SK-N-SH (cell line): Measurements from ENCODE around the gene POLA1. TPM values are rescaled to one million over a fixed set of nuclear protein-coding genes. Genes with fewer than 3 reads are reported as not detected.

Source experiments
- CTCF ChIA-PET: fragments of 300-600, 350-600 bp; formaldehyde crosslinking; extraction: SDS; loops from one replicate; lab custom pipeline; 2021; lab: Yijun Ruan, JAX
- POLR2A ChIA-PET: fragments of 350-600 bp; sonication (Branson Sonifier 250); formaldehyde crosslinking; extraction: SDS; loops from one replicate; lab custom pipeline; 2020; ENCODE audit warnings: antibody characterized with exemption, inconsistent platforms; lab: Yijun Ruan, JAX
- DNase-seq: peaks from one replicate; pipeline ENCODE4 v3.0.0; 2012
- H2AFZ ChIP-seq: fragments of 200-600 bp; sonication (generic); 2 replicates; pipeline ENCODE4 v1.8.1; 2016; ENCODE audit warnings: antibody characterized with exemption, mild to moderate bottlenecking, low read depth
- H3F3A ChIP-seq: fragments of 200-600 bp; sonication (generic); replicated peaks from 2 replicates; pipeline ENCODE3; 2016; ENCODE audit warnings: antibody characterized with exemption, mild to moderate bottlenecking; ENCODE audit not compliant: insufficient read depth
- H3K27ac ChIP-seq, 2 experiments: fragments of 200-500 bp in 1 of 2; fragments of 200-600 bp in 1 of 2; sonication (Bioruptor generic) in 1 of 2; sonication (generic), shearing (Covaris generic) in 1 of 2; 2 replicates each; pipeline versions ENCODE4 v1.5.1 to v1.6.1; 2014 to 2016; ENCODE audit warnings: low read depth in 2 of 2, inconsistent platforms in 1 of 2, low read length in 1 of 2, mild to moderate bottlenecking in 1 of 2, mixed read lengths in 1 of 2
- H3K27me3 ChIP-seq: fragments of 200-600 bp; sonication (generic), shearing (Covaris generic); 2 replicates; pipeline ENCODE4 v1.6.1; 2016; ENCODE audit warnings: mixed run types; ENCODE audit not compliant: insufficient read depth
- H3K36me3 ChIP-seq, 2 experiments: fragments of 200-500 bp in 1 of 2; fragments of 200-600 bp in 1 of 2; sonication (Bioruptor generic) in 1 of 2; sonication (generic) in 1 of 2; replicated peaks in 1 of 2; 2 replicates each; pipeline versions ENCODE3 to v1.5.1; 2014 to 2016; ENCODE audit warnings: low read length in 1 of 2, mild to moderate bottlenecking in 1 of 2; ENCODE audit not compliant: insufficient read depth in 2 of 2, control insufficient read depth in 1 of 2
- H3K4me1 ChIP-seq, 2 experiments: fragments of 200-500 bp in 1 of 2; fragments of 200-600 bp in 1 of 2; sonication (Bioruptor generic) in 1 of 2; sonication (generic), shearing (Covaris generic) in 1 of 2; 2 replicates each; pipeline versions ENCODE4 v1.5.1 to v1.6.1; 2014 to 2016; ENCODE audit warnings: low read depth in 1 of 2, low read length in 1 of 2, mixed run types in 1 of 2; ENCODE audit not compliant: insufficient read depth in 2 of 2, control insufficient read depth in 1 of 2
- H3K4me2 ChIP-seq: fragments of 200-600 bp; sonication (generic), shearing (Covaris generic); 2 replicates; pipeline ENCODE4 v1.6.1; 2017; ENCODE audit warnings: mixed run types
- H3K4me3 ChIP-seq, 2 experiments: fragments of 200-500 bp in 1 of 2; fragments of 200-600 bp in 1 of 2; sonication (Bioruptor generic) in 1 of 2; sonication (generic), shearing (Covaris generic) in 1 of 2; 2 replicates each; pipeline versions ENCODE4 v1.5.1 to v1.8.1; 2014 to 2016; ENCODE audit warnings: low read depth in 2 of 2, inconsistent platforms in 1 of 2, low read length in 1 of 2, mild to moderate bottlenecking in 1 of 2, mixed read lengths in 1 of 2, moderate library complexity in 1 of 2
- H3K79me2 ChIP-seq: fragments of 200-600 bp; sonication (generic); 2 replicates; pipeline ENCODE4 v1.8.1; 2017; ENCODE audit warnings: mild to moderate bottlenecking; ENCODE audit not compliant: insufficient read depth
- H3K9ac ChIP-seq: fragments of 200-600 bp; sonication (generic); 2 replicates; pipeline ENCODE4 v1.6.1; 2017; ENCODE audit warnings: mixed run types
- H3K9me2 ChIP-seq: fragments of 200-600 bp; sonication (generic); 2 replicates; pipeline ENCODE4 v1.6.1; 2017; ENCODE audit warnings: mixed run types
- H3K9me3 ChIP-seq: fragments of 200-600 bp; sonication (generic); 2 replicates; pipeline ENCODE4 v1.6.1; 2017; ENCODE audit warnings: mixed run types, mild to moderate bottlenecking, moderate library complexity
- H4K20me1 ChIP-seq: fragments of 200-600 bp; sonication (generic); 2 replicates; pipeline ENCODE4 v1.6.1; 2017; ENCODE audit warnings: mild to moderate bottlenecking, mixed run types; ENCODE audit not compliant: insufficient read depth
- CTCF ChIP-seq: fragments of 200-600 bp; sonication (generic); IDR thresholded peaks from 2 replicates; pipeline ENCODE4 v1.6.1; 2017; ENCODE audit warnings: antibody characterized with exemption, mild to moderate bottlenecking, moderate library complexity
- EP300 ChIP-seq, 2 experiments: IDR thresholded peaks; 2 replicates each; pipeline versions ENCODE4 v1.4.0 to v1.6.1; 2012; ENCODE audit warnings: borderline replicate concordance in 1 of 2, low read depth in 1 of 2, low read length in 1 of 2
- EZH2phosphoT487 ChIP-seq: fragments of 200-600 bp; sonication (generic); IDR thresholded peaks from 2 replicates; pipeline ENCODE4 v1.6.1; 2017; ENCODE audit warnings: low read depth, mixed run types, mild to moderate bottlenecking, antibody characterized with exemption, moderate library complexity, borderline replicate concordance
- FOXM1 ChIP-seq: IDR thresholded peaks from 2 replicates; pipeline ENCODE4 v1.4.0; 2012; ENCODE audit warnings: low read depth, mild to moderate bottlenecking
- GABPA ChIP-seq: IDR thresholded peaks from 2 replicates; pipeline ENCODE4 v1.4.0; 2012; ENCODE audit warnings: low read depth, mild to moderate bottlenecking
- MAX ChIP-seq: IDR thresholded peaks from 2 replicates; pipeline ENCODE4 v1.4.0; 2012; ENCODE audit warnings: low read depth
- MEF2A ChIP-seq: IDR thresholded peaks from 2 replicates; pipeline ENCODE4 v1.4.0; 2012; ENCODE audit warnings: low read depth, borderline replicate concordance
- RAD21 ChIP-seq: IDR thresholded peaks from 2 replicates; pipeline ENCODE4 v1.6.1; 2012; ENCODE audit warnings: mild to moderate bottlenecking, low read length
- RCOR1 ChIP-seq: fragments of 150-350 bp; IDR thresholded peaks from 2 replicates; pipeline ENCODE4 v1.6.1; 2017; ENCODE audit warnings: antibody characterized with exemption, low read length
- RXRA ChIP-seq: IDR thresholded peaks from 2 replicates; pipeline ENCODE4 v1.4.0; 2012; ENCODE audit warnings: low read depth, mild to moderate bottlenecking, borderline replicate concordance
- SIN3A ChIP-seq: IDR thresholded peaks from 2 replicates; pipeline ENCODE4 v1.6.1; 2012; ENCODE audit warnings: low read depth, mild to moderate bottlenecking, low read length, moderate library complexity, borderline replicate concordance
- TAF1 ChIP-seq: IDR thresholded peaks from 2 replicates; pipeline ENCODE4 v1.6.1; 2012; ENCODE audit warnings: low read depth, mild to moderate bottlenecking, low read length, moderate library complexity, borderline replicate concordance
- TCF12 ChIP-seq: IDR thresholded peaks from 2 replicates; pipeline ENCODE4 v1.4.0; 2012
- USF1 ChIP-seq: IDR thresholded peaks from 2 replicates; pipeline ENCODE4 v1.4.0; 2012; ENCODE audit warnings: low read depth, borderline replicate concordance
- YY1 ChIP-seq: IDR thresholded peaks from 2 replicates; pipeline ENCODE4 v1.4.0; 2012; ENCODE audit warnings: low read depth, mild to moderate bottlenecking
- WGBS: methylation state at CpG from one replicate; pipeline ENCODE4 v1.1.6; 2017; ENCODE audit warnings: low lambda C conversion rate; 5-methylcytosine and 5-hydroxymethylcytosine counted together
- polyA plus RNA-seq, 3 experiments: library from polyadenylated mRNA; depleted of rRNA; stranded (reverse); fragments of >200 nt; gene quantifications; 2 replicates each; pipeline ENCODE4 v1.2.3, GENCODE V29; 2012
- TF ChIP-seq, protein P1 (sequence below): fragments of 150-350 bp; IDR thresholded peaks from 2 replicates; pipeline ENCODE4 v1.6.1; 2017; ENCODE audit warnings: antibody characterized with exemption, low read length, low read depth, borderline replicate concordance

POLA1 gene
- polyA plus RNA-seq, 1 of the 3 experiments (the other 2 are of a cell fraction) = 2.8 TPM

GRCh38 chrX:24979081-24979480 is 285.4 kb downstream of the POLA1 start:
- CTCF ChIA-PET = no interaction called here
- TF ChIP-seq CTCF (no peak), FOXM1 (no peak), TAF1 (no peak), GABPA (no peak), RAD21 (no peak), MAX (no peak), RXRA (no peak), USF1 (no peak), RCOR1 (no peak), EP300 (IDR thresholded peaks at IDR 0.05; ENCODE audit: borderline replicate concordance in 1 of 2, low read depth in 1 of 2, low read length in 1 of 2) (no peak), EZH2phosphoT487 (no peak)
- no peaks in the 10 kb centered on the region for H3F3A ChIP-seq
- H3K9me2 ChIP-seq = no peaks in the 10 kb centered on the region
- no peaks in the 10 kb centered on the region for H3K36me3 ChIP-seq
- no peak overlapping the region for H3K9ac ChIP-seq
- no peaks in the 10 kb centered on the region for H3K79me2 ChIP-seq
- no peaks in the 10 kb centered on the region for H4K20me1 ChIP-seq
- no peak overlapping the region for H2AFZ ChIP-seq
- no peak overlapping the region for H3K4me3 ChIP-seq
- no peaks in the 10 kb centered on the region for H3K27me3 ChIP-seq
- no peaks in the 10 kb centered on the region; a peak in 1 of 4 replicates for H3K4me1 ChIP-seq
- H3K4me2 ChIP-seq = no peak overlapping the region
- POLR2A ChIA-PET = no interaction called here
- DNase-seq = no peak
- H3K9me3 ChIP-seq = no peaks in the 10 kb centered on the region
- no peak overlapping the region for H3K27ac ChIP-seq
- WGBS = 46% methylated on average over 3 of the region's 3 CpGs

GRCh38 chrX:24981030-24981429 is 287.3 kb downstream of the POLA1 start:
- Histone ChIP-seq H3K36me3 (no peaks in the 10 kb centered on the region), H3K9ac (no peak overlapping the region), H3K4me1 (no peaks in the 10 kb centered on the region; a peak in 1 of 4 replicates), H3K9me2 (no peaks in the 10 kb centered on the region), H4K20me1 (no peaks in the 10 kb centered on the region), H3K4me2 (no peak overlapping the region), H2AFZ (no peak overlapping the region), H3K9me3 (no peaks in the 10 kb centered on the region), H3K27me3 (no peaks in the 10 kb centered on the region), H3K4me3 (no peak overlapping the region), H3F3A (no peaks in the 10 kb centered on the region), H3K27ac (no peak overlapping the region), H3K79me2 (no peaks in the 10 kb centered on the region)
- 54% methylated on average over 3 of the region's 3 CpGs for WGBS
- ChIA-PET CTCF (interaction anchor here (1.2 kb wide), 1 partner anchor 122 kb away, joined by 4 read pairs; no protein-coding TSS in a partner anchor), POLR2A (no interaction called here)
- no peak for DNase-seq
- no peak for TF ChIP-seq TCF12
- no peak for TF ChIP-seq YY1
- TF ChIP-seq SIN3A = no peak
- TF ChIP-seq MEF2A = no peak
- TF ChIP-seq, protein P1, sequence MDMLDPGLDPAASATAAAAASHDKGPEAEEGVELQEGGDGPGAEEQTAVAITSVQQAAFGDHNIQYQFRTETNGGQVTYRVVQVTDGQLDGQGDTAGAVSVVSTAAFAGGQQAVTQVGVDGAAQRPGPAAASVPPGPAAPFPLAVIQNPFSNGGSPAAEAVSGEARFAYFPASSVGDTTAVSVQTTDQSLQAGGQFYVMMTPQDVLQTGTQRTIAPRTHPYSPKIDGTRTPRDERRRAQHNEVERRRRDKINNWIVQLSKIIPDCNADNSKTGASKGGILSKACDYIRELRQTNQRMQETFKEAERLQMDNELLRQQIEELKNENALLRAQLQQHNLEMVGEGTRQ = no peak
- TF ChIP-seq RXRA = no peak
- no peak for TF ChIP-seq FOXM1
- TF ChIP-seq EP300 (IDR thresholded peaks at IDR 0.05; ENCODE audit: borderline replicate concordance in 1 of 2, low read depth in 1 of 2, low read length in 1 of 2) = no peak
